Endothelial cell of hepatic sinusoid (primary cell): ENCODE data around the gene RAMAC.
"Not testable (repeated sequence)": the region's sequence is repeated elsewhere in the genome, so short reads cannot be mapped to it uniquely, and the experiment has no call there.

Experiments used
- in situ Hi-C: cut with HindIII; loops from 2 replicates; pipeline ENCODE4 v1.10.0; 2017; ENCODE audit warnings: low sequenced_read_pairs

The RAMAC gene

DNA sequence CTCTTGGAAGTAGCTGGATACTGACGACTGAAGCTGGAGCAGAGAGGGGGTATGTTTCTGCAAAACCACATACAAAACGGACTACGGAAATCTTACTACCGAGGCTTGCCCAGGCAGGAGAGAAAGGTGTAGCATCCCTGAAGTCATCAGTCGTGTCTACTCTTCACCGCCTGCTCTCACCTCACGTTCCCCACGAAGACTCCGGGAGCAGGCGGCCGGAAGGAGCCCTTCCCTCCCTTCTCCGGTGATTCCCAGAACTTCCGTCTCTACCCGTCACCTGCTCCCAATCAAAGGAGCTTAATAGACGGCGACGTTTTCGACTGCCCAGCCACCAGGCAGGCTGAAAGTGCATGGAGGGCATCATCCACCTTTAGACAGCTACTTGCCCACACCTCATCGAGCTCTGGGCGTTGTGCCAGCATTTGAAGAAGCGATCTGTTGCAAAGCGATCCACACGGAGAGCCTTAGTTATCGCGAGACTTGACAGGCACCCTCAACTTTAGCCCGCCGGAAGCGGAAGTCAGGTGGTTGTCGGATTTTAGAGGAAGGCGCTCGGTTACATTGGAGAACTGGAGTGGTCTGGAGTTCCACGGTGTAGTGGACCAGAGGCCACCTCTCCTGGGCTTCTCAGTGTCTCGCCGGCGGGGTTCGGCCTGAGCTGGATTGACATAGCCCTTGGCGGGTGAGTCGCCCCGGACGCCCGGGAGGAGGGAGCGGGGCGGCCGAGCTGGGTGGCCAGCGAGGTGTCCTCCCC, at the start of gene RAMAC:
Gene RAMAC (plus strand): TSS at position 523 of the 754 bp plus-strand sequence. CDS start 2,809 bp downstream, outside the sequence.
- in situ Hi-C loops, result loop anchor here (5.0 kb wide), 2 partner anchors 74 to 139 kb away; no protein-coding TSS in a partner anchor

DNA sequence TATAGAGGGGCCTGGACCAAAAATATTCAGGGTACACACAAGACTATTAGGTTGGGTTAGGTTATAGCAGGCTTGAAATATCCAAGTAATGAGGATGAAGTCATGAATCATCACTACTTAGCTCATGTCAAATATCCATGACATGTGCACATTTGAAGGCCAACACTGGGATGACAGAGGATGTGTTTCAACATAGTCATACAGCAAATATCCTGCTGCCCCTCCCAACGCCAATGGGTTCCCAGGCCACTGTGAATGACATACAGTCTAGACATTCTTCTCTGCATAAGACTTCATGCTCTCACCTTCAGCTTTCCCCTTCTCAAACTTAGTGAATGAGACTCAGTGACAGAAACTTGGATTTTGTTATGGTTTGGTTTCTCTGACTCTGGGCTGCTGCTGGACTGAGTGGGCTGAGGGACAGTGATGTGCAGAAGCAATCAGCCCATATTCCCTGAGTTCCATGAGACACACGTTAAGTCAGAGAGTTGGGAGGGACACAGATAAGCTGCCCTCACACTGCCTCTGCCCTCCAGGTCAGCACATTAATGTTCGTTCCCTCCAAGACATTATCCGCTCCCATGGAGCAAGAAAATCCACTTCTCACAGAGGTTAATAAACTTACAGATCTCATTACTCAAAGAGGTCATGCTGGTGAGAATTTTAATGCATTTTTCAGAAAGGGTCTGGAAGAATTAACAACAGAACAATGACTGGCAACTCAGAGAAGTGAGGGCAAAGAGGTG, 48.9 kb upstream of the RAMAC start:
- in situ Hi-C loops, result no loop called here

DNA sequence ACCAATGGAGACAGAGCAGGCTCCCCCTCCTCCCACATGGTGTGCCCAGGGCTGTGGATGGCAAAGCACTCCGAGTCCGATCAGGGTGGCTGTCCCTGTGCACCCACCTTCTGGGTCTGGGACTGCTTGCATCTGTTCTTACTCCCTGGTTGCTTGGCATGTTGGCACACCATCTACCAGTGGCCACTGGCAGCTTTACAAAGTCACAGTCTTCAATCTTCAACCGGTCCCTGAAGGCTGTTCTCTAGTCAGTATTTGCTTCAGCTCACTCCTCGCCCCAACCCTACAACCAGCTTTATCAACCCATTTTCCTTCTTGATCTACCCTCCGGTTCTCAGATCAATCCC, 48.3 kb upstream of the RAMAC start:
- in situ Hi-C loops, result no loop called here

DNA sequence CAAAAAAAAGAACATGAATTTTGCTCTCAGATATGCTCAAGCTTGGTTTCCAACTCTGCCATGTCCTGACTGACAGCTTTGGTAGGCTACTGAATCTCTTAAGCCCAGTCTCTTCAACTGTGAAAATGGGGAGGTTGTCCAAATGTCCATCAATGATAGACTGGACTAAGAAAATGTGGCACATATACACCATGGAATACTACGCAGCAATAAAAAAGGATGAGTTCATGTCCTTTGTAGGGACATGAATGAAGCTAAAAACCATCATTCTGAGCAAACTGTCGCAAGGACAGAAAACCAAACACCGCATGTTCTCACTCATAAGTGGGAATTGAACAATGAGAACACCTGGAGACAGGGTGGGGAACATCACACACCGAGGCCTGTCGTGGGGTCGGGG, 46.3 kb upstream of the RAMAC start:
- in situ Hi-C loops, result not testable (repeated sequence)

DNA sequence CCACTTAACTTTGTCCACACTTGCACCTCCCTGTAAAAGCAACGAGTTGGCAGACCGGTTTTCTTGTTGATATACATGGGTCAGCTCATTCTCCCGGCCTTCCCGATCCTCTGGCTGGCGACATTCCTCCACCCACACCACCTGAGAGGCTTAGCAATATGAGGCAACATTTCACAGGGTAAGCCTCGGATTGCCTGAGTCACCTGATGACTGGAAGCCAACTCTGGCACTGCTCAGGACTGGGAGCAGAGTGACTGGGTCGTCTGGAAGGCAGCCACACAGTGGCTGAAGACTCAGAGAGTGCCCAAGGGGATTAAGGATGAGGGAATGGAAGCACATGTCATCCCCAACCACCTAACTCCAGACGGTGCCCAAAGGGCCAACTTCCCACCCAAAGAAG, 43.3 kb upstream of the RAMAC start:
- in situ Hi-C loops, result no loop called here

DNA sequence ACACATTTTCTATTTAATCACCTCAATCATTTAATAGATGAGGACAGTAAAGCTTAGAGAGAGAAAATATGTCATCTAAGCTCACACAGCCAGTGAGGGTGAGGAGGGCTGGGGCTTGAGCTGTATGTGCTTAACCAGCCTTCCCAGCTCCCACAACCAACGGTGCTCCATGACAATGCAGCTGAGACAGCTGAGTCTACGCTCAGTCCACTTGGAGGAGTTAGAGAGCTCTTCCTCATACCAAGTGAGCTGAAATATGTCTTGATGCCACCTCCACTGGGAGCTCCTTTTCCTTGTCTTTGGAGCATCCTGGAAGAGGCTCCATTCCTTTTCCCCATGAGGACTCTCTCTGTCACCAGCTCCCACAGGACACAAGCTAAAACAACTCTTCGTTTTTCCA, 42.8 kb upstream of the RAMAC start:
- in situ Hi-C loops, result no loop called here

DNA sequence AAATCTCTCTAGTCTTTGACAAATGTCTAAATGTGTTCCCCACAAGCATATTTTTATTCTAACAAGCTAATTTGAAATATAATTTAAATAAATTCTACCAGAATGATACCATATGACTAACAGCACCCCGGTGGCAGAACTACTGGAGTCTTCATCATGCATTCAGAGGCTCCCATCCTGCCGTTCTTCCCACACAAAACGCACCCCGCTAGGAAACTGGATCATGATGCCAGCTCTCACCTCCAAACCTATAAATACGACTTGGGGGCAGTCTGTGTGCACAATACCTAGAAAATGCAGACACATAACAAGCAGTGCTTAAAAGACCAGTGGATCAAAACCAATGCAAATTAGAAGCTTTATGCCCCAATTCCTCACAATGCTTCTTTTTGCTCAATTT, 42.0 kb upstream of the RAMAC start:
- in situ Hi-C loops, result no loop called here

DNA sequence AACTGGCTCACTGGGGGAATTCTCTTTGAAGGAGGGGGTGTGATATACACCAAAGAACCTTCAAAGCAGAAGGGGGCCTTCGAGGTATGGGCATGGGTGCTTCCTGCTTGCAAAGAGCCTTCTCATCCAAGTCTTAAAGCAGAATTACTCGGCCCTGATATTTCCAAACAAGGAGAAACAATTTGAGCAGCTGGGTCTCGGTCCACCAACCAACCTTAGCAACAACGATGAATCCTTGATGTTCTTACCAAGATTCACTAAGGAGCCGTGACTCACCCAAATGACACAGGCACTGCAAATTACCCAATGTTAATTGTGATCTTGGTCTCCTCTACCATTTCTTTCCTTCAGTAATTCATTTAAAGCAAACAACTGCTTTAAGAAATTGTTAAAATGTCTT, 41.2 kb upstream of the RAMAC start:
- in situ Hi-C loops, result no loop called here

DNA sequence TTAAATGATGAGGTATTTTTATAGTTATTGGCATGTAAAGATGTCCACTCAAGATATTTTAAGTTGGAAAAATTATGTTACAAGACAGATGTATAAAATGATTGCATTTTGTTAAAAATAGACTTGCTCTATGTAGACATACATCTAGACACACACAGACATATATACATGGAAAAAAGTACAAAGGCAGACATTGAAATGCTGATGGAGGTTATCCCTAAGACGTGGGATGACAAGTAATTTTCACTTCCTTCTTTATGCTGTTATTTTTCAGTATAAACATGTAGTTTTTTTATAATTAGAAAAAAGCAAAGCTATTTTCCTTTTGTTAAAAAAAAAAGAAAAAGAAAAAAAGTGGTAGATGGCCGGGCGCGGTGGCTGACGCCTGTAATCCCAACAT, 40.7 kb upstream of the RAMAC start:
- in situ Hi-C loops, result no loop called here

DNA sequence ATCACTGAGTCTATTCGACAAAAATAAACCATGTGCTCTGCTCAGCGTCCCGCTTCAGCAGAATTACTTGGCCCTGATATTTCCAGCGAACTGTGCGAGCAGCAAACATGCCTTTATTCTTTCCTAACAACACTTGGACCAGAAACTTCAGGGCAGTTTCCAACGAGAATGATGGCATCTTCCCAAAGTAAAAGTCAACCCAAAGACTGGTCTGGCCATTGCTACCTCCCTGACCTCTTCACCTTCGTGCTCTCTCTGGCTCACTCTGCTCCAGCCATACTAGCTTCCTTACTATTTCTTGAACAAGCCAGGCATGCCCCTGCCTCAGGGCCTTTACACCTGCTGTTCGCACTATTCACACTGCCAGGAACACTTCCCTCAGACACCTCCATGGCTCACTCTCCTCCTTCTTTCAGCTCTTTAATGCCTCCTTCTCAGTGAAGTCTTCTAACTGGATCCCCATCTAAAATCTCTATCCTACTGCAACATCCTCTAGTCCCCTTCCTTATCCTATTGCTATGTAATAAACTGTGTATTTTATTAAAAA, 39.8 kb upstream of the RAMAC start:
- in situ Hi-C loops, result no loop called here

DNA sequence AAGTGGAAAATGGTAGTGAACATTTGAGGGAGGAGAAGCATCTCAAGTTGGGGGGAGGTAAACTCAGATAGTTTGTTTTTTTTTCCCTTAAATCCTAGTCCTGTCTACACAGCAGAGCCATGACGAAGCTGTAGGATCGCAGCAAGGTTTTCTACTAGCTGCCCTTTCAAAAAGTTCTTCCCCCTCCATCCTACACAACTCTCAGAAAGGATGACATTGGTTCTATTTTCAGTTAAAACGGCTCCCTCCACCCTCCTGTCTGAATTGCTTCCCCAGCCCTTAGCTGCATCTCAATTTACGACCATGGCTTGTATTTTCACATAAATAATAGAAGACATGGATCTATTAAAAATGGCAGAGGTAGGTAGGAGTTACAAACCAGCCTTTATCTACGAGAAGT, 35.7 kb upstream of the RAMAC start:
- in situ Hi-C loops, result loop anchor here (5.0 kb wide), 1 partner anchor 52 kb away; no protein-coding TSS in a partner anchor

DNA sequence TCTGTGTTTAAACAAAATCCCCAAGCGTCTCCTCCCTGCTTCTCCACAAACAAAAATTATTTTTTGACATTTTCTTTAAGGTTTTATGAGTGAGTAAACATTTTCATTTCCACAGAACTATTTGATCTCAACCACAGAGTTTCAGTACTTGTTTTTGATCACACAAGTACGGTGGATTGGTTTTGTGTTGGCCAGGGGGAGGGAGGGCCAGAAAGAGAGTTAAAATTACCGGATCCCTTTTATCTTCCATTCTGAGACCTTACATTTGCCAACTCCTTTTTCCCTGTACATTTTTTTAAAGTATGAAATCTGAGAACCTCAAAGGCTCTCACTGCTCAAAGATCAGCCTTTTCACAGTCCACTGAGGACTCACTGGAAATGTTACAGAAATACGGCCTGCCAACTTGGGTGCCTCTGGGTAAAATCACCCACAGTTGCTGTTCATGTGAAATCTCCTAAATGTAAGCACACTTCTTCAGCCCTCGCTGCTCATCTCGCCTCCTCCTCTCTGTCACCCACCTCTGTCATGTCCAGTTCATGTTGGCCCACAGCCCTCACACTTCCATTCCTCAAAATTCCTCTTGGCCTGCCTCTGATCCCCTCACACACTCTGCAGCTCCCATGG, 35.2 kb upstream of the RAMAC start:
- in situ Hi-C loops, result loop anchor here (5.0 kb wide), 1 partner anchor 51 kb away; no protein-coding TSS in a partner anchor

DNA sequence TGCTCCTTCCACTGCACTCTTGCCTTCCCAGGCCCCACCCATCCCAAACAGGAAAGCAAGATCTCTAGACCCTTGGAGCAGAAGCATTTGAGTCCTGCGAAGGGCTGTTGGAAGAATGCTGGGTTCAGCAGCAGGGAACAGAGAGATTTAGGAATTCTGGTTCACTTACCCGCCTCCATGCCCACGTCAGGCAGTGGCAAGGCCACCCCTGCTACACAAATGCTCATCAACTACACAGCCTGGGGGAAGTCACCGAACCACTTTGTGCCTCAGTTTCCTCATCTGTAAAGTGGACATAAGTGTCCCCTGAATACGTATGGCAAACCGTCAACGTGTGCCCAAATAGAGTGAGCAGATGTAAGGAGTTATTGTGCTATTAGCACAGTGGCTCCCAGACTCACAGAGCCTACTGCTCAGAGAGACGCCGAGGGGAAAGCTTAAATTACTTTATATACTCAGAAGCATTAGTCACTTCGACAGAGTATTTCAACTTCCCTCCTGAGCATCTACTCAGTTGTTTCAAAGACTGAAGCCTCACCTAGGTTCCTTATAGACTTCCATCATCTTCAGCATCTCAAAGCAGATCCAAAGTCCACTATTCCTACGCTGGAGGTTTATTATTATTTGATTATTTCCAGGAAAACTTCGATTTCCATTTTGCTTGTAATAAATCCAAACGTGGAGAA, 34.4 kb upstream of the RAMAC start:
- in situ Hi-C loops, result loop anchor here (5.0 kb wide), 1 partner anchor 51 kb away; no protein-coding TSS in a partner anchor

DNA sequence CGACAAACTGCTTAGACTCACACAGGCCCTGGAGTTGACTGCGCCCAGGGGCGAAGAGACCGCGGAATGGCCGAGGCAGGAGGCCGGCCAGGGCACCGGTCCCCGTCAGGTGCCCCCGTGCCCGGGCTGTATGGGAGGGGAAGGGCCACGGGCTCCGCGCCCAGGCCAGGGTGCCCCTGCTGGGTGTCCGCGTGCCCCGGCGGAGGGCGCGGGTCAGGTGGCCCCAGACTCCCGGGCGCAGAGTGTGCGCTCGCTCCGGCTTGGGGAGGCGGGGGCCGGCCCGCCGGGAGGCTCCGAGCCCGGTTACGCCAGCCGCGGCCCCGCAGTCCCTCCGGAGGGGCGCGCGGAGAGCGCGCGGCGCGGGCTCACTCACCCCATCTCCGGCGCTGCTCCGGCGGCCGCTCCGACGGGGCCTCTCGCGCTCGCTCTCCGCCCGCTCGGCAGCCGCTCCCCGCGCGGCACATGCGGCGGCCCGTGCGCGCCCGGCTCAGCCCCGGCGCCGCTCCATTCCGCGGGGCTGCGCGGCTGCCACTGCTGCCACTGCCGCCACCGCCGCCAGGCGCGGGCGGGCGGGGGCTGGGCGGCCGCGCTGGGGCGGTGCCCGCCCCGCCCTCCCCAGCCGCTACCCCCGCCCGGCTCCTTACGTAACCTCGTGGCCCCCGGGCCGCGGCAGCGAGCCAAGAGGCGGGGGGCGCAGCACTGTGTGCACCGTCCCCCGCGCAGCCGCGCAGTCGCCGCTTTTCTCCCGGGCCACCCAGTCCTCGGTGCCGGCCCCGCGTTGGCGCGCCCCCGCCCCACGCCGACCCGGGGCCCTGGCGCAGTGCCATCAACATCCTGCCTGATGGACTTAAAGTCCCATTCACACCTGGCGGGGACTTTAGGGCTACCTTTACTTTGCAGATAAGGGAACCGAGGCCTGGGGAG, 33.6 kb upstream of the RAMAC start, which contains the start of gene HOMER2:
Gene HOMER2 (minus strand): TSS at position 563 of the 924 bp plus-strand sequence. CDS start 185 bp downstream, at position 378.
- in situ Hi-C loops, result loop anchor here (5.0 kb wide), 1 partner anchor 50 kb away; no protein-coding TSS in a partner anchor

DNA sequence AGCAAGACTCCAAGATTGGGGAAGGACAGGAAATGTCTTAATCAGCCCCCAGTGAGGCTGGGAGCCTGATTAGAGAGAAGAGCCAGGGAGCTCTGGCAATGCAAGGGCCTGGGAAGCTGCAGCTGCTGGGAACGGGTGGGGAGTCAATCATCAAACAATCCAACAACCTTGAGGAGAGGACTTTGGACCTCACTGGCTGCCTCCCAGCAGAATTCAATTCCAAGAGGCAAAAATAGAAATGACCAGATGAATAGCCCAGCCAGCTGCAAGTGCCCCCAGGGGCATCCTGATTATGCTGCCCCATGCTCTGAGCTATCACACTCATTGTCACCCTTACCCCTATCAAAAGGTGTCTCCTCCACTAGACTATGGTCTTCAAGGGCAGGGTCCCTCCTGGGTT, 27.4 kb upstream of the RAMAC start:
- in situ Hi-C loops, result no loop called here

DNA sequence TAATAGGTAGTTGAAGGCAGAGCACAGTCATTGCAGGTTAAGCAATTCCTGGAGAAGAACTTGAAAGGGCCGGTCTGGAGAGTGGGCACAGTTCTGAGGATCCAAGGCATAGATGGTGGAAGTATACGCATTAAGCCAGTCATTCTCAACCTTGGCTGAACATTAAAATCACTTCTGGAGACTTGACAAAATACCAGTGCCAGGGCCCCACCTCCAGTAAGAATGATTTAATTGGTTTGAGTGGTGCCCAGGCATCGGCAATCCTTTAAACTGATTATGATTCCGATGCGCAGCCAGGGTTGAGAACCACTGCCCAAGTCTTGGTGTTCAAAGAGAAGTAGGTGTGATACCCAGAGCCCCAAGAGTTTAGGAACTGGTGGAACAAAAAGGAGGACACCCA, 26.6 kb upstream of the RAMAC start:
- in situ Hi-C loops, result no loop called here

DNA sequence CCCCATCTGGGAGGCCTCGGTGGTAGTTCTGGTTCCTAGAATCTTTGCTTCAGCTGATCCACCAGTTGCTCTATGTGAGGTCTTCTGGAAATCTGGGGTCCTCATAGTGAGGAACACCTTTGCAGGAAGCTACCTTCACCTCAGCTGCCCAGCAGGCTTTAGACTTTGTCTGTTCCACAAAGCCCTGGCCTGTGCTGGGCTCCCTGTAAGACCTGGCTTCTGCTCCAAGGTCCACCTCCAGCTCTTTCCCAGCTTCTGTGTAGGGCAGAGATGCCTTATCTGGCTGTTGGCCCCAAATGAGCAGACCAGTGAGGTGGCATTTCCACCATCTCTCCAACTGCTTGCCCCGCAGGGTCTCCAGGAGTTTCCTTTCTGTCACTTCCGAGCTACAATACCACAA, 25.2 kb upstream of the RAMAC start:
- in situ Hi-C loops, result no loop called here

DNA sequence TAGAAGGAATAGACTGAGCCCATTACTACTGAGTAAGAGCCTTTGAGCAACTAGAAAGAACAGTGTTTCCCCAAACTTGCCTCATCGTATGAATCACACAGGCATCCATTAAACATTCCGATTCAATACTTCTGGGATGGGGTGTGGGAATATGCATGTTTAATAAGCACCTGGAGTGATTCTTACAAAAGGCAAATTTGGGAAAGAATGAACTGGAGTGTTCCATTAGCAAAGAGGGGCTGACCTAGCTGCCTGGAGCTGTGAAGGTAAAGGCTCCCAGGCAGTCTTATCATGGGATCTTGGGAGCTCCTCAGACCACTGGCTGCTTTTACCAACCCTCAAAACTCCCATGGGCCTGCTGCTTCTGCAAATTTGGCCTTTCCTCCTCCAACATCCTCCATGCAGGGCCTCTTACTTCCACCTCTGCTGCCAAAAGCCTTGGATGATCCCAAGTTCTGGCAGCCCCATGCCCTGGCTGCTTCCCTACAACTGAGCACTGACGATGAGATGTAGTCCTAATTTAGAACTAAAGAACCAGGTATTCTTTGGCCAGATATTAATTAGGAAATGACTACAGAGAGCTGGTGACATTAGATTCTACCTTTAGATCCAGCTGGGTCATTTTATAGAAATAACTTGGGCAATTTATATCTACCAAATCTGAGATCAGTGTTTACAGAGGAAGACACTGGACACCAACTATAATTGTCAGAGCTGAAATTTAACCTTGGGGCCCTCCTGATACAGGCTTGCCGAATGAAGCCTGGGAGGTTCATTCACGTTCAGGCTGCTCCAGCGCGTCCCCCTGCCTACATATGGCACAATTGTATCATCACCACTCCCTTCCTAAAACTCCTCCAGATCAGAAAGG, 22.3 kb upstream of the RAMAC start:
- in situ Hi-C loops, result no loop called here

DNA sequence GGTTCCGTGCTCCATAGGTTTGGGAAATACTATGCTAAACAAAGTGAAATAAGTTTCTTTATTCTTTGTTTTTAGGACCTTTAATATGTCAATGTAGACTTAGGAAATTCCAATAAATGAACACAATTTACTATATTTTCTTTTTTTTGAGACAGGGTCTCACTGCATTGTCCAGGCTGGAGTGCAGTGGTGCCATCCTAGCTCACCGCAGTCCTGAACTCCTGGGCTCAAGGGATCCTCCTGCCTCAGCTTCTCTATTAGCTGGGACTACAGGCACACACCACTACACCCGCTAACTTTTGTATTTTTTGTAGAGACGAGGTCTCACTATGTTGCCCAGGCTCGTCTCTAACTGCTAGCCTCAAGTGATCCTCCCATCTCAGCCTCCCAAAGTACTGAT, 21.1 kb upstream of the RAMAC start:
- in situ Hi-C loops, result no loop called here
